Spinal cord (tissue), 10 donors: ENCODE measurements around the gene KRT74. TPM values are rescaled to one million over a fixed set of nuclear protein-coding genes. Genes with fewer than 3 reads are reported as not detected.

Experiments
- DNase-seq, 6 donors: peaks; one replicate each; pipeline versions ENCODE4 v3.0.0 to v3.0.0-alpha.2; 2013 to 2015; ENCODE audit warnings: low spot score in 6 of 6, low read depth in 4 of 6
- H3K27ac ChIP-seq: one replicate; pipeline ENCODE4 v1.5.1; 2013; ENCODE audit warnings: low read depth, low read length, control low read depth
- H3K27me3 ChIP-seq: one replicate; pipeline ENCODE4 v1.6.1; 2013; ENCODE audit warnings: low read length; ENCODE audit not compliant: control insufficient read depth, insufficient read depth
- H3K36me3 ChIP-seq: one replicate; pipeline ENCODE4 v1.6.1; 2013; ENCODE audit warnings: low read length; ENCODE audit not compliant: control insufficient read depth, insufficient read depth
- H3K4me1 ChIP-seq: one replicate; pipeline ENCODE4 v1.6.1; 2013; ENCODE audit warnings: low read length; ENCODE audit not compliant: control insufficient read depth, insufficient read depth
- H3K4me3 ChIP-seq: one replicate; pipeline ENCODE4 v1.5.1; 2013; ENCODE audit warnings: low read depth, low read length, control low read depth
- H3K9me3 ChIP-seq: one replicate; pipeline ENCODE4 v1.6.1; 2013; ENCODE audit warnings: low read length; ENCODE audit not compliant: control insufficient read depth, insufficient read depth
- WGBS: methylation state at CpG from one replicate; pipeline ENCODE4 v1.1.5; 2013; ENCODE audit warnings: missing lambda C conversion rate; ENCODE audit not compliant: insufficient coverage; 5-methylcytosine and 5-hydroxymethylcytosine counted together
- polyA plus RNA-seq, 2 donors: library from polyadenylated mRNA; unstranded; fragments of 120-200 nt; gene quantifications; one replicate each; pipeline ENCODE4 v1.2.1, GENCODE V29; 2013; ENCODE audit not compliant: insufficient read length in 2 of 2
- total RNA-seq, 2 donors: library from RNA; depleted of rRNA in 1 of 2; stranded (reverse); fragments of 120-200 nt in 1 of 2; fragments of >200 nt in 1 of 2; gene quantifications; one replicate each; pipeline versions ENCODE4 v1.2.3 to v1.2.4, GENCODE V29; 2013 to 2014
- donor health status: healthy.

The KRT74 gene
- total and polyA plus RNA-seq, 4 donors = 0.10 to 0.20 TPM; not detected in 2

DNA sequence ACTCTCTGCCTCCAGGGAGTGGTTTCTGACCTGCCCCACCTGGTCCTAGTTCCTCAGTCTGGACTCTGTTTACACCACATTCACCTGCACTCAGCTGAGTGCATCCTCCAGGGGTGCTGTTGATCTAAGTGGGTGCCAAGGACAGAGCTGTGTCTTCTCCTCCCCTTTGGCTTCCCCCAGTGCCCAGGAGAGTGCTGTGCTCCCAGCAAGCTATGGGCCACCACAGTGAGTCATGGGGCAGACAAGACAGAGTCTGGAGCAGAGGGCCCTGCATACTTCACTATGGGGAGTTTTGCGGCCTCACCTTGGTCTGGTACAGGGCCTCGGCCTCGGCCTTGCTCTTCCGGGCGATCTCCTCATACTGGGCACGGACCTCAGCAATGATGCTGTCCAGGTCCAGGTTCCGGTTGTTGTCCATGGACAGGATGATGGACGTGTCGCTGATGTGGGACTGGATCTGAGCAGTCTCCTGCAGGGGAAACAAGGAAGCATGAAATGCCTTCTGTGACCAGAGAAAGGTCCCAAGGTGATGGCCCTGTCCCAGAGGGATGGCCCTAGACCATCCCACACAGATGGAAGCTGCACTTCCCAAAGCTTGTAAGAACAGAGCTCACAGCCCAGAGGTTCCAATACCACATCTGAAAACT lies 39.9 kb upstream of the KRT74 start:
- Histone ChIP-seq H3K36me3 (no peaks in the 10 kb centered on the region), H3K27ac (no peak overlapping the region), H3K4me3 (no peak overlapping the region), H3K9me3 (no peaks in the 10 kb centered on the region), H3K27me3 (peaks cover 3% of the 10 kb centered on the region), H3K4me1 (peaks cover 9% of the 10 kb centered on the region)
- no peak for DNase-seq
- WGBS = 92% methylated on average over 9 of the region's 9 CpGs

DNA sequence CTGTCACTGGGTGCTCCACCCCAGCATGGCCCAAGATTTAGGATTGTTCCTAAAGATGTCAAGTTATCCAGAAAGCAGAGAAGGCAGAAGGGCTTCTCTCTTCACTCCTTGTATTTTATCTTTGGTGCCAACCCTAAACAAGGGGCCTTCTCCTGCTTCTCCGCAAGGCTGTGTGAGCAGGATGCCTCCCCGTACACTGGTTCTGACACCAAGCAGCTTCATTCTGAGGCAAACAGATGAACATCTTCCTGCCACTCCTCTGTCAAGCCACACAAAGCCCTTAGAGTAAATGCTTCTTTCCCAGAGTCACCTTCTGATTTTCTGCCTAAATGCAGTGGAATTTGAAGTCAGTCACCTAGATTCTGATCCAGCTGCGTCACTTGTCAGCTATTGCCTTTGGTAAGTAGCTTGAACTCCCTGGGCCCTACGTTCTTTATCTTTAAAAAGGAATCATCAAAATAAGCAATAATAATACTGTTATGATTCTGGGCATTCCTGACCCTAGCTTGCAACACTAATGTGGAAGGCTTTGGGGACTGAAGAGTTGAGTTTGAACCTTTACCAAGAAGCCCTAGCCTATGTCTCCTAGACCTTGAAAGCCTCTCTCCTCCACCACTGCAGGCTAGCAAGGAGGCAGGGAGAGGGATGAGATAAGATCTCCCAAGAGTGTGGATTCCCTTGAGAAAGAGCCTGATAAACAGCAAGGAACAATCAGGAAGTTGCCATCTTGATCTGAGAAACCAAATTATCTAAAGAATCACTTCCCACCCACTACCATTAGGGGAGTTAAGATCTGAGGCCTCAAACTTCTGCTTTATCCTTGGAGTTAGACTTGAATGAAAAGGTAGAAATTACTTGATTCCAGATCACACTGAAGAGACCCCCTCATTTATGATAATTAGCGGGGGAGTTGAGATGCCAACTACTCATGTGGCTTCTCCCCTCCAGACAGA lies 39.1 kb upstream of the KRT74 start:
- no peak for DNase-seq
- Histone ChIP-seq H3K36me3 (no peaks in the 10 kb centered on the region), H3K9me3 (no peaks in the 10 kb centered on the region), H3K27me3 (peaks cover 3% of the 10 kb centered on the region), H3K27ac (no peak overlapping the region), H3K4me3 (no peak overlapping the region), H3K4me1 (peaks cover 4% of the 10 kb centered on the region)
- 78% methylated on average over 2 of the region's 5 CpGs for WGBS

DNA sequence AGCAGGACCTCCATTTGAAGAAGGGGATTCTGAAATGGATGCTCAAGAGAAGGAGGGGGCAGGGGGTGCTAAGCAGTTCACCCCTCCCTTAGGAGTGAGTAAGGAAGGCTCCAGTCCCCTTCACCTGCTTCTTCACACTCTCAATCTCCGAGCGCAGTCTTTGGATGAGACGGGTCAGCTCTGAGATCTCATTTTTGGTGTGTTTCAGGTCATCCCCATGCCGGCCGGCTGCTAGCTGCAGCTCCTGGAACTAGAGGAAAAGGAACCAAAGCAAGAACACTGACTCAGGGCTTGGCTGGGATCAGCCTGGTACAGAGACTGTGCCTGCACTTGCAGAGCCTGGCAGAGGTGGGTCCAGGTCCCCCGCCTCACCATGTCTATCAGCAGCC lies 37.4 kb upstream of the KRT74 start:
- WGBS = 94% methylated on average over 6 of the region's 6 CpGs
- DNase-seq = no peak
- no peak overlapping the region for H3K27ac ChIP-seq

DNA sequence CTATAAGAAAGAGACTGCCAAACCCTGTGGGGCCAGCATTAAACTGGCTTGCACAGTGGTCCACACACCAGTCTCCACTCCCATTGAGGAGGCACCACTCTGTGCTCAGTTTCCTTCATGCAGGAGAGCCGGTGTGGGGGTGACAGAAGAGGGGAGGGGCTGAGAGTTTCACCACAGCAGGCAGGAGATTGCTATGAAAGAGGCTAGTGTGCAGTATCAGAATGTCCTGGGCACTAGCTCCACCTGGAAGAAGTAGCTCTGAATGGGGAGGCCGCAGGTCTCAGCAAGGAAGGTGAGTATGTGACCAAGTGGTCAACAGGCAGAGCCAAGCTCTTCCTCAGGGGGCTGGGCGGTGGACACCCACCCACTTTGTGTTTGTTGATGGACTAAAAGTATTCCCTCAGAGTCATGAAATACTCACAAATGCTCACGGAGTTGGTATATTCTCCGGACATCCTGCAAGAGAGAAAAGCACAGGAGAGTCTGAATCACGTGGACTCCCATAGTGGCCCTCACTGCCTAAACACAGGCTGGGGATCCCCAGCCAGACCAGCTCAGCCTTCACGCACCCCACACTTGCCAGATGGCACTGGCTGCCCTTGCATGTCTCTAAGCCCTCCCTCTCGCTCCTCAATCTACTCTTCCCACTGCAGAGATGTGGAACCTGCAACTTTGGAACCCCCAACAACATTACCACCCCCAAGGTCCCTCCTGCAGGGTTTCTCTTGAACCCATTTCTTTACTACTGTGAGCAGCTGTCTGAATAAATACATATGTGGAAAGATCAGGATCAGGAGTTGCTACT lies 35.4 kb upstream of the KRT74 start:
- no peak for DNase-seq
- Histone ChIP-seq H3K36me3 (no peaks in the 10 kb centered on the region), H3K4me3 (no peak overlapping the region), H3K4me1 (peaks cover 4% of the 10 kb centered on the region), H3K27me3 (peaks cover 3% of the 10 kb centered on the region), H3K27ac (no peak overlapping the region), H3K9me3 (no peaks in the 10 kb centered on the region)
- 88% methylated on average over 8 of the region's 8 CpGs for WGBS

More for the DNA sequence above, 37.4 kb upstream of the KRT74 start:
- Histone ChIP-seq H3K27me3 (peaks cover 3% of the 10 kb centered on the region), H3K4me3 (no peak overlapping the region), H3K4me1 (peaks cover 4% of the 10 kb centered on the region), H3K9me3 (no peaks in the 10 kb centered on the region), H3K36me3 (no peaks in the 10 kb centered on the region)

DNA sequence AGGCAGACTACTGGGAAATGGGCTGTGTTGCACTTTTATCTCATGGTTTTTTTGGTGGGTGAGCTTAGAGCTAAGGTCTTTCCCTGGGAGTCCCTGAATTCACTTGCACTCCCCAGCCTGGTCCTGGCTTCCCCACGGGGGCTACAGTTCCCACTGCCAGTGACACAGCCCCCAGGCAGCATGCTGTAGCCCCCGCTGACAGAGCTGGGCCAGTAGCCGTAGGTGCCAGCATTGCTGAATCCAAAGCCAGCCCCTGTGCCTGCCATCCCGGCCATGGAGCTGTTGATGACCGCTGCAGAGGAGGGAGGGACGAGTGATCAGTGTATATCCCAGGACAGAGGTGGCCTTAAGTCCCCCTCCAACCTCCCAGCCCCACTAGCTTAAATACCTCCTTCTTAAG lies 34.5 kb upstream of the KRT74 start:
- no peak for DNase-seq
- Histone ChIP-seq H3K27ac (no peak overlapping the region), H3K4me3 (no peak overlapping the region), H3K36me3 (no peaks in the 10 kb centered on the region), H3K27me3 (peaks cover 3% of the 10 kb centered on the region), H3K9me3 (no peaks in the 10 kb centered on the region), H3K4me1 (peaks cover 4% of the 10 kb centered on the region)
- 82% methylated on average over 3 of the region's 6 CpGs for WGBS

DNA sequence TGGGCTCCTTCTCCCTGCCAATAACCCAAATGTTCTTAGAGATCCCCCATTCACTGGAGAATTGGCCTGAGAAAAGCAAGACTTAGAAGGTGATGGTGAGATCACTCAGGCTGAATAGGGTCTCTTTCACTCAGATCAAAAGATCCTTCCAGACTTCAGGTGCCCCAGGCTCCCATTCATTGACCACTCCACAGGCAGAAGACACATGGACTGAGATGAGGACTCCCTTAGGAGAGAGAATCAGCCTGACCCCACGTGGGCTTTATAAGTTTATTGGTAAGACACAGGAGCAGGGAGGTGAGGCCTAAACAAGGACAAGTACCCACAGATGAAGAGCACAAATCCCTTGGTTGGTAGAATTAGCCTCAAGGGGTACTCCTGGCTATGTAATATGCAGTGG lies 33.7 kb upstream of the KRT74 start:
- no peak for DNase-seq
- no CpG with 5 or more reads among the region's 1 CpG for WGBS
- Histone ChIP-seq H3K9me3 (no peaks in the 10 kb centered on the region), H3K4me3 (no peak overlapping the region), H3K36me3 (no peaks in the 10 kb centered on the region), H3K27me3 (peaks cover 8% of the 10 kb centered on the region), H3K4me1 (peaks cover 4% of the 10 kb centered on the region), H3K27ac (no peak overlapping the region)

DNA sequence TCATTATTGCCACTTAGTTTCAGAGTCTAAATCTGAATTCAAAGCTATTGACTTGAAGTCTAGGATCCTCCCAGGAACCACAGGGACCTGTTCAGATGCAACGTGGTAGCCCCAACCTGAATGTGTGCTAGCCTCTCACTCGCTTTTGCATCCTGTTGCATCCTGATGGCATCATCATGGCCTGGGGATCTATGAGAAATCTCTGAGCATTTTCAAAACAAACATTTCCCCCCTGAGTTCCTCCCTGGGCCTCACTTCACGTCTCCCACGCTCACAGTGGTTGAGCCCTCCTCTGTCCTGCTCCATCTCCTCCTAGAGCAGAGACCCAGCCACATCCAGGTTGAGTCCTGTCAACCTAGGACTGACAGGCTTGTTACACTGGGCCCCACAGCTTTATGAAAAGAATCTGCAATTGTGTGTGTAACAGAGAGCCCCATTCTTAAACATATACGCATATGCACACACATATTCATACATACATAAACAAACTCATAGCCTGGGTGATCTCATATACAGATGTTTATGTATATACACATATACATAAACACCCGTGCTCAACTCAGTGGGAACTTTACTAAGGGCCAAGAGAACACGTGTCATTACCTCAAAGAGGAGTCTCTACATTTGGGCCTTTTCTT lies 33.1 kb upstream of the KRT74 start:
- DNase-seq = no peak
- Histone ChIP-seq H3K9me3 (no peaks in the 10 kb centered on the region), H3K36me3 (no peaks in the 10 kb centered on the region), H3K4me1 (peaks cover 4% of the 10 kb centered on the region), H3K4me3 (no peak overlapping the region), H3K27ac (no peak overlapping the region), H3K27me3 (peaks cover 13% of the 10 kb centered on the region)
- WGBS = 82% methylated on average over 6 of the region's 7 CpGs

DNA sequence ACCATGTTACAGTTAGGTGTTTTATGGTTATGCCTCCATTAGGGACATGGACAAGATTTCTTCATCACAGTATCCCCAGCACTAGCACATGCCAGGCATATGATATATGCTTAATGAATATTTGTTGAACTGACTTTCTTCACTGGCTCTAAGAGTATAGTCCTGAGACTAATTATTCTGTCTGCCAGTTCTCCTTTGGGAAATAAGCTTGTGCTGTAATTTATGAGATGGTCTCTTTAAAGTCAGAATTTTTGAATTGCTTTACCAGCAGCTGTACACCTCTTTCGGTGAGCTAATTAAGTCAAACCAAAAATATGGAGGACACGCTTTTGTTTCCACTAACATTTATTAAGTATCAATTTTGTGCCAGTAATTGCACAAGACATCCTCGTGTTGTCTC lies 32.5 kb upstream of the KRT74 start:
- peak in 1 of 6 donors; percentile 87 for DNase-seq
- H3K27ac ChIP-seq = no peak overlapping the region
- no peaks in the 10 kb centered on the region for H3K9me3 ChIP-seq
- no peaks in the 10 kb centered on the region for H3K36me3 ChIP-seq
- WGBS = 83% methylated on average over 1 of the region's 3 CpGs
- no peak overlapping the region for H3K4me3 ChIP-seq
- peaks cover 7% of the 10 kb centered on the region for H3K4me1 ChIP-seq
- H3K27me3 ChIP-seq = peaks cover 19% of the 10 kb centered on the region

DNA sequence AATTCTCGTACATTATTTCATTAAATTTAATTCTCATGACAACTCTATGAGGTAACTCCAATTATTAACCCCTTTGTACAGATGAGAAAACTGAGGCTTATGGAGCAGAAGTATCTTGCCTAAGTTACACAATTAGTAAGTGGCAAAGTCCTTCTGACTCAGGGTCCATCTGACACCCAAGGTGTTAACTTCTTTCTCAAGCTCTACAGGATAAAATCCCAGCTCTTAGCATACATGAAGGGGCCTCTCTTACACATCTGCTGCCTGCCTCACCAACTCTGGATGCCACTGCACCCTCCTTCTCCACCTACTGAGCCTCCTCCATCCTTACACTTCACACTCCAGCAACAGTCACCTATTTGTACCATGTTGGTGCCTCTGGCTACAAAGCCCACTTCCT lies 31.9 kb upstream of the KRT74 start:
- Histone ChIP-seq H3K4me1 (peaks cover 5% of the 10 kb centered on the region), H3K36me3 (no peaks in the 10 kb centered on the region), H3K9me3 (no peaks in the 10 kb centered on the region), H3K4me3 (no peak overlapping the region), H3K27ac (no peak overlapping the region), H3K27me3 (peaks cover 23% of the 10 kb centered on the region)
- DNase-seq = no peak
- WGBS = no CpG with 5 or more reads among the region's 1 CpG
